Measurements from ENCODE around the gene SP6.

SP6 gene

DNA sequence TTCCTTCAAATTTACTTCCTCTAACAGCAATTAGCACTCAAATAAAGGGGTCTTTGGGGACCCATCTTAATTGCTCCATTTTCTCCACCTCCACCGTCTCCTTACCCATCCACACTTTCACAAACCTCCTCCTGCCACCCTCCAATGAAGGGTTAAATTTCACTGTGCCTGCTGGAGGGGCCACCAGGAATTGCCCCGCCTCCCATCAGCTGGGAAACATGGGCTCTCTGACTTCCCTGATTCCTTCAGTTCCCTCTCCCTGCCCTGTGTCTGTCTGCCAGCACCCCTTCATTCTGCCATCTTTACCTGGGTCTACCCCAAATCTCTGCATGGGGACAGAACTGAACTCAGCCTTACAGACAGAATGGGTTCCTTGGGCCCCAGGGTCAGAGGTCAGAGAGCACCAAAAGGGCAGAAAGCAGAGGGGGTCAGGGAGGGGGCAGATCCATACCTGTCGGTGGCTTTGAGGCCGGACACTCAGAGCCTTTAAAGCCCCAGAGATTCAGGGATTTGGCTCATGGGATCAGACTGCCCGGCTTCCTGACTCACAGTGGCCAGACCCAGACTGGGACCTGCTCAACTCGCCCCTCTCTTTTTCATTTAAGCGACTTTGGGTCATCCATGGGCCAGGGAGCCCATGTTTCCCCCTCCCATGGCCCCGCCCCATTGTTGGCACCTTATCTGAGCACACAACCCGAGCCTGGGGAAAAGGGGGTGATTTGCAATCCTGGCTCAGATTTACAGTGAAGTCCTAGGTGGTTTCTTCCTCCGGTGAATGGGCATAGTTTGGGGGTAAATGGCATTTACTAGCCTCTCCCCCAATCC is 27.5 kb upstream of the SP6 start:
- H3K9me2 ChIP-seq (replicated peaks; ENCODE audit: insufficient read depth, low read length): no peaks in the 10 kb centered on the region
- no peaks in the 10 kb centered on the region for H3K27me3 ChIP-seq (ENCODE audit: low read length)
- no peaks in the 10 kb centered on the region for H3K79me2 ChIP-seq (ENCODE audit: insufficient read depth, low read length)
- no peak for TF ChIP-seq EZH2phosphoT487 (conservative IDR thresholded peaks at IDR 0.05; ENCODE audit: low read length)
- TF ChIP-seq, protein P1, sequence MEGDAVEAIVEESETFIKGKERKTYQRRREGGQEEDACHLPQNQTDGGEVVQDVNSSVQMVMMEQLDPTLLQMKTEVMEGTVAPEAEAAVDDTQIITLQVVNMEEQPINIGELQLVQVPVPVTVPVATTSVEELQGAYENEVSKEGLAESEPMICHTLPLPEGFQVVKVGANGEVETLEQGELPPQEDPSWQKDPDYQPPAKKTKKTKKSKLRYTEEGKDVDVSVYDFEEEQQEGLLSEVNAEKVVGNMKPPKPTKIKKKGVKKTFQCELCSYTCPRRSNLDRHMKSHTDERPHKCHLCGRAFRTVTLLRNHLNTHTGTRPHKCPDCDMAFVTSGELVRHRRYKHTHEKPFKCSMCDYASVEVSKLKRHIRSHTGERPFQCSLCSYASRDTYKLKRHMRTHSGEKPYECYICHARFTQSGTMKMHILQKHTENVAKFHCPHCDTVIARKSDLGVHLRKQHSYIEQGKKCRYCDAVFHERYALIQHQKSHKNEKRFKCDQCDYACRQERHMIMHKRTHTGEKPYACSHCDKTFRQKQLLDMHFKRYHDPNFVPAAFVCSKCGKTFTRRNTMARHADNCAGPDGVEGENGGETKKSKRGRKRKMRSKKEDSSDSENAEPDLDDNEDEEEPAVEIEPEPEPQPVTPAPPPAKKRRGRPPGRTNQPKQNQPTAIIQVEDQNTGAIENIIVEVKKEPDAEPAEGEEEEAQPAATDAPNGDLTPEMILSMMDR (IDR thresholded peaks at IDR 0.05; ENCODE audit: insufficient read depth, low read length, poor library complexity, severe bottlenecking): no peak
- no peak overlapping the region for H2AFZ ChIP-seq (ENCODE audit: low read depth, low read length, severe bottlenecking)
- H3K9me3 ChIP-seq (ENCODE audit: insufficient read depth, low read length): no peaks in the 10 kb centered on the region
- H3F3A ChIP-seq (ENCODE audit: insufficient read depth): no peaks in the 10 kb centered on the region
- H3K4me3 ChIP-seq (ENCODE audit: insufficient read depth, low read length, poor library complexity, severe bottlenecking): no peak overlapping the region
- H3K27ac ChIP-seq (ENCODE audit: low read depth, low read length): no peak overlapping the region
- H3K9ac ChIP-seq (ENCODE audit: low read length): no peak overlapping the region
- no peaks in the 10 kb centered on the region for H4K20me1 ChIP-seq (ENCODE audit: low read depth, low read length)
- no peaks in the 10 kb centered on the region for H3K36me3 ChIP-seq (ENCODE audit: low read length)
- no peak overlapping the region for H3K4me2 ChIP-seq (ENCODE audit: low read depth, low read length, poor library complexity, severe bottlenecking)

DNA sequence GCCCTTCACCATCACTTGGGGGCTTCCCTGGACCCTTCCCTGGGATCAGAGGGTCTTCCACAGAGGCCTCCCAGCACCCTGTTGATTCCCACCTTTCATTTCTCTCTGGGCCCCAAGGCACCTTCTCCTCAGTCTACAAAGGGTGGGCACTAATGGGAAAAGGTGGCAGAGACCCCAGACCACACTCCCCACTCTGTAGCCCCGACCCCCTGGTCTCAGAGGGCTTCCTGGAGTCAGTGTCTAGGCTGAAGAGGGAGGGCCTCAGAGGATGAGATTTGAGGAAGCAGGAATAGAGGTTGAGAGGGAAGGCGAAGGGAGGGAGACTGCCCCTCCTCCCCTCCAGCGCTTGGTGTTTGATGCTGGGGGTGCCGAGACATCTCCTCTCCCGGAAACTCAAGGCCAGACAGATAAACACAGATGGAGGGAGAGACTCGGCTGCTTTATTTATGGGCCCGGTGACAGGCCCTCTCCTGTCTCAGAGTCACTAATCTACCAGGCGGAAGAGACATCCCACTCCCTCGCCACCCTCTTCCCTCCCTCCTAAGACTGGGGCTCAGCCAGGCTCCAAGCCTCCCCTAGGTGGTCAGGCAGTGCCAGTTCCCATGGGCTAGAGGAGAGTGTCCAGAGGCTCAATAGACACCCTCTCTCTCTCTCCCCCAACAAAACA is 26.5 kb upstream of the SP6 start:
- Histone ChIP-seq H3F3A (ENCODE audit: insufficient read depth) (no peaks in the 10 kb centered on the region), H3K27ac (ENCODE audit: low read depth, low read length) (no peak overlapping the region), H3K4me2 (ENCODE audit: low read depth, low read length, poor library complexity, severe bottlenecking) (no peak overlapping the region), H4K20me1 (ENCODE audit: low read depth, low read length) (no peaks in the 10 kb centered on the region), H3K9me2 (replicated peaks; ENCODE audit: insufficient read depth, low read length) (no peaks in the 10 kb centered on the region), H3K36me3 (ENCODE audit: low read length) (no peaks in the 10 kb centered on the region), H2AFZ (ENCODE audit: low read depth, low read length, severe bottlenecking) (no peak overlapping the region), H3K9me3 (ENCODE audit: insufficient read depth, low read length) (no peaks in the 10 kb centered on the region), H3K4me3 (ENCODE audit: insufficient read depth, low read length, poor library complexity, severe bottlenecking) (no peak overlapping the region), H3K9ac (ENCODE audit: low read length) (no peak overlapping the region), H3K27me3 (ENCODE audit: low read length) (no peaks in the 10 kb centered on the region), H3K79me2 (ENCODE audit: insufficient read depth, low read length) (no peaks in the 10 kb centered on the region)
- no peak for TF ChIP-seq EZH2phosphoT487 (conservative IDR thresholded peaks at IDR 0.05; ENCODE audit: low read length)
- TF ChIP-seq, protein P1 (IDR thresholded peaks at IDR 0.05; ENCODE audit: insufficient read depth, low read length, poor library complexity, severe bottlenecking): no peak

DNA sequence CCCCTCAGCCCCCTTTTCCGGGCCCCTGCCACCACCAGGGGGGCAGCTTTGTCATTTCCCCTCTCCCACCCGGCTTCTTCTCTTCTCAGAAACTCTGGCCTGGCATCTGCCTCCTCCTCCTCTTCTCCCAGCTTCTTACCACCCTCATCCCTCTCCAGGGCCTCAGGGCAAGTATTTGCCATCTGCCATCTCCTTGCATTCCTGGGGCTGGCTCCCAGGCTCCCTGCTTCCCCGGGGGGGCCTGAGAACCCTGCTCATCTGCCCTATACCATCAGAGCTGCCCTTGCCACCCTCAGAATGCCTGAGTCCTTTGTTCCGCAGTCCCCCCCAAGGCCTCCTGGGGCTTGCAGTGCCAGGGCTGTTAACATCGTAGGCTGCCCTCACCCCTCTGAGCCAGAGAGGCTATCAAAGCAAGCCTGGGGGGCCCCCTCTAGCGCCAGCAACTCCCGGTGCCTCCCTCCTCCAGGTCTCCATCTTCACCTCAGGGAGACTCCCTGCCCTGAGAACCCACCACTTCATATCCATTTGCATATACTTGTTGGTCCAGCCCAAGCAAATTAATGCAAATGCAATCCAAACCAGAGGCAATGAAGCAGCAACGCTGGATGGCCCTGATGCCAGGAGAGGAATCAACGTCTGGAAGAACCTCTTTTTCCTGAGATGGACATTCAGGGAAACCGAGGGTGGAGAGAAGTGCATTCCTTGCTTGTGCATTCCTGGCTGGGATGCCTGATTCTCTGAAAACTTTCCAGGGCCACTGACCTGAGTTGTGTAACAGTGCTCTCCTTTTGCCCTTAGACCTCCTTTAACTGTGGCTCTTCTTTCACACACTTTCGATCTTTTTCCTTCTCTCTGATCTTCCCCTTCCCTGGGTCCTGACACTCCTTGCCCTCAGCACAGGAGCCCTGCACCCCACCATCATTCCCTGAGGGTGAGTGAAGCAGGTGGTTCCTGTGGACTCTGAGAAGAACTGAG is 24.3 kb upstream of the SP6 start:
- no peak overlapping the region for H3K4me2 ChIP-seq (ENCODE audit: low read depth, low read length, poor library complexity, severe bottlenecking)
- no peaks in the 10 kb centered on the region for H3K9me2 ChIP-seq (replicated peaks; ENCODE audit: insufficient read depth, low read length)
- no peak overlapping the region for H3K9ac ChIP-seq (ENCODE audit: low read length)
- TF ChIP-seq EZH2phosphoT487 (conservative IDR thresholded peaks at IDR 0.05; ENCODE audit: low read length): no peak
- TF ChIP-seq, protein P1 (IDR thresholded peaks at IDR 0.05; ENCODE audit: insufficient read depth, low read length, poor library complexity, severe bottlenecking): no peak
- no peaks in the 10 kb centered on the region for H3K36me3 ChIP-seq (ENCODE audit: low read length)
- H3F3A ChIP-seq (ENCODE audit: insufficient read depth): no peaks in the 10 kb centered on the region
- H3K27me3 ChIP-seq (ENCODE audit: low read length): no peaks in the 10 kb centered on the region
- no peak overlapping the region for H2AFZ ChIP-seq (ENCODE audit: low read depth, low read length, severe bottlenecking)
- no peaks in the 10 kb centered on the region for H3K79me2 ChIP-seq (ENCODE audit: insufficient read depth, low read length)
- no peaks in the 10 kb centered on the region for H4K20me1 ChIP-seq (ENCODE audit: low read depth, low read length)
- H3K9me3 ChIP-seq (ENCODE audit: insufficient read depth, low read length): no peaks in the 10 kb centered on the region
- H3K4me3 ChIP-seq (ENCODE audit: insufficient read depth, low read length, poor library complexity, severe bottlenecking): no peak overlapping the region
- H3K27ac ChIP-seq (ENCODE audit: low read depth, low read length): no peak overlapping the region
